Keratinocyte (primary cell): ENCODE measurements around the gene NAAA. TPM values are rescaled to one million over a fixed set of nuclear protein-coding genes. Genes with fewer than 3 reads are reported as not detected.
"Not testable (repeated sequence)": the region's sequence is repeated elsewhere in the genome, so short reads cannot be mapped to it uniquely, and the experiment has no call there.

ENCODE experiments used
- DNase-seq: peaks from one replicate; pipeline ENCODE4 v3.0.0-alpha.2; 2011; ENCODE audit warnings: low read depth, missing footprints, low spot score
- FAIRE-seq: peaks from 2 replicates; lab custom pipeline; 2011; peaks lifted over from hg19 to GRCh38; lab: Jason Lieb, UNC
- H2AFZ ChIP-seq: 2 replicates; pipeline ENCODE4 v1.6.0; 2012; ENCODE audit warnings: low read length, control low read depth, inconsistent platforms; ENCODE audit not compliant: control insufficient read depth
- H3K27ac ChIP-seq: 2 replicates; pipeline ENCODE4 v1.5.1; 2011; ENCODE audit warnings: low read length; ENCODE audit not compliant: control insufficient read depth, insufficient read depth
- H3K27me3 ChIP-seq: 3 replicates; pipeline ENCODE4 v1.6.0; 2011; ENCODE audit warnings: low read length; ENCODE audit not compliant: control insufficient read depth, insufficient read depth; ENCODE audit errors: extremely low read depth
- H3K36me3 ChIP-seq, 2 experiments: 2 replicates in 1 of 2; 3 replicates in 1 of 2; pipeline ENCODE4 v1.5.1; 2011; ENCODE audit warnings: low read length in 2 of 2, mild to moderate bottlenecking in 1 of 2; ENCODE audit not compliant: control insufficient read depth in 2 of 2, insufficient read depth in 2 of 2; ENCODE audit errors: extremely low read depth in 1 of 2
- H3K4me1 ChIP-seq: 3 replicates; pipeline ENCODE4 v1.5.1; 2011; ENCODE audit warnings: low read length; ENCODE audit not compliant: control insufficient read depth, insufficient read depth; ENCODE audit errors: extremely low read depth
- H3K4me2 ChIP-seq: 3 replicates; pipeline ENCODE4 v1.6.0; 2011; ENCODE audit warnings: low read depth, low read length; ENCODE audit not compliant: control insufficient read depth, insufficient read depth; ENCODE audit errors: extremely low read depth
- H3K4me3 ChIP-seq, 3 experiments: fragments of 200-600 bp in 1 of 3; sonication (generic) in 1 of 3; 2 replicates in 2 of 3; 3 replicates in 1 of 3; pipeline ENCODE4 v1.5.1; 2011 to 2016; ENCODE audit warnings: low read length in 3 of 3, mild to moderate bottlenecking in 3 of 3, control low read depth in 2 of 3, inconsistent platforms in 1 of 3, low read depth in 1 of 3, mixed read lengths in 1 of 3, mixed run types in 1 of 3, moderate library complexity in 1 of 3; ENCODE audit not compliant: control insufficient read depth in 2 of 3, insufficient read depth in 2 of 3; ENCODE audit errors: extremely low read depth in 1 of 3
- H3K79me2 ChIP-seq: 2 replicates; pipeline ENCODE4 v1.6.0; 2012; ENCODE audit warnings: low read length; ENCODE audit not compliant: control insufficient read depth, insufficient read depth
- H3K9ac ChIP-seq: 3 replicates; pipeline ENCODE4 v1.6.0; 2011; ENCODE audit warnings: low read length; ENCODE audit not compliant: control insufficient read depth, insufficient read depth; ENCODE audit errors: extremely low read depth
- H3K9me1 ChIP-seq: 3 replicates; pipeline ENCODE4 v1.6.0; 2011; ENCODE audit warnings: low read length; ENCODE audit not compliant: control insufficient read depth, insufficient read depth; ENCODE audit errors: extremely low read depth
- H3K9me3 ChIP-seq: 2 replicates; pipeline ENCODE4 v1.5.1; 2012; ENCODE audit warnings: low read depth, low read length; ENCODE audit not compliant: control insufficient read depth
- H4K20me1 ChIP-seq: 3 replicates; pipeline ENCODE4 v1.6.0; 2011; ENCODE audit warnings: low read length; ENCODE audit not compliant: control insufficient read depth, insufficient read depth; ENCODE audit errors: extremely low read depth
- CTCF ChIP-seq, 3 experiments: IDR thresholded peaks in 1 of 3; conservative IDR thresholded peaks in 1 of 3; optimal IDR thresholded peaks in 1 of 3; 2 replicates in 2 of 3; 3 replicates in 1 of 3; pipeline versions ENCODE3 to v1.5.1; 2011; ENCODE audit warnings: low read length in 3 of 3, mild to moderate bottlenecking in 3 of 3, moderate library complexity in 2 of 3, control low read depth in 1 of 3, inconsistent platforms in 1 of 3; ENCODE audit not compliant: insufficient read depth in 2 of 3; ENCODE audit errors: extremely low read depth in 1 of 3
- EZH2 ChIP-seq: IDR thresholded peaks from one replicate; pipeline ENCODE4 v1.6.1; 2012; ENCODE audit warnings: inconsistent platforms, mild to moderate bottlenecking, low read length, moderate library complexity
- dilution Hi-C: fragments of 300-500 bp; cut with MboI; formaldehyde crosslinking; loops from one replicate; pipeline ENCODE4 v1.7.0; 2020; ENCODE audit warnings: low sequenced_read_pairs; ENCODE audit not compliant: extremely low pct_ligation_motif_present
- polyA plus RNA-seq, 5 experiments: library from polyadenylated mRNA; depleted of rRNA in 3 of 5; stranded (reverse) in 3 of 5; stranded (forward) in 1 of 5; unstranded in 1 of 5; fragments of >200 nt; gene quantifications; 1 replicate in 1 of 5; 2 replicates in 3 of 5; 3 replicates in 1 of 5; pipeline versions ENCODE4 v1.2.1 to v1.2.3, GENCODE V29; 2011 to 2012; ENCODE audit warnings: missing spikeins in 2 of 5, low read depth in 1 of 5, low replicate concordance in 1 of 5

The NAAA gene
- polyA plus RNA-seq, 1 donor (not counting 4 experiments of a cell fraction or from before 2014, with no cell fraction given): 12.2 TPM

- no peaks in the 10 kb centered on the region for H3K9me3 ChIP-seq
- dilution Hi-C loops: no loop called here
- no peaks in the 10 kb centered on the region for H3K4me1 ChIP-seq
- no peak overlapping the region for H3K27ac ChIP-seq
- no peaks in the 10 kb centered on the region for H4K20me1 ChIP-seq
- H3K9me1 ChIP-seq: no peaks in the 10 kb centered on the region
- H3K4me3 ChIP-seq: no peak overlapping the region
- H3K4me2 ChIP-seq: no peak overlapping the region
- no peaks in the 10 kb centered on the region for H3K79me2 ChIP-seq
- no peak overlapping the region for H3K9ac ChIP-seq
- no peak for TF ChIP-seq CTCF (optimal IDR thresholded peaks at IDR 0.05 in 1 of 3, IDR thresholded peaks at IDR 0.05 in 1 of 3, conservative IDR thresholded peaks at IDR 0.05 in 1 of 3; ENCODE audit: extremely low read depth in 1 of 3, insufficient read depth in 2 of 3, low read length in 3 of 3)
- no peak for TF ChIP-seq EZH2
- DNase-seq (no peak), FAIRE-seq (no peak)
- no peaks in the 10 kb centered on the region for H3K36me3 ChIP-seq
- no peaks in the 10 kb centered on the region for H3K27me3 ChIP-seq
- no peak overlapping the region for H2AFZ ChIP-seq
Measured at GRCh38 chr4:75912968-75913367, 27.8 kb downstream of the NAAA start.

- DNase-seq, H3K9ac ChIP-seq, dilution Hi-C loops, H3K4me1 ChIP-seq, H3K9me1 ChIP-seq, H3K27me3 ChIP-seq, H3K36me3 ChIP-seq, H3K9me3 ChIP-seq, H3K4me3 ChIP-seq, FAIRE-seq, H4K20me1 ChIP-seq, H3K4me2 ChIP-seq, H3K27ac ChIP-seq, H2AFZ ChIP-seq, H3K79me2 ChIP-seq: not testable (repeated sequence)
Measured at GRCh38 chr4:75910831-75911230, 30.0 kb downstream of the NAAA start.

GRCh38 chr4:75909405-75909804 is 31.4 kb downstream of the NAAA start:
- H3K4me3 ChIP-seq: no peak overlapping the region
- H3K27me3 ChIP-seq: no peaks in the 10 kb centered on the region
- H3K4me1 ChIP-seq: no peaks in the 10 kb centered on the region
- H3K9me3 ChIP-seq: no peaks in the 10 kb centered on the region
- H3K79me2 ChIP-seq: no peaks in the 10 kb centered on the region
- H3K27ac ChIP-seq: no peak overlapping the region
- H2AFZ ChIP-seq: no peak overlapping the region
- no peak overlapping the region for H3K9ac ChIP-seq
- dilution Hi-C loops: no loop called here
- no peaks in the 10 kb centered on the region for H3K9me1 ChIP-seq
- no peak for FAIRE-seq
- no peak for DNase-seq
- TF ChIP-seq EZH2 (no peak), CTCF (optimal IDR thresholded peaks at IDR 0.05 in 1 of 3, IDR thresholded peaks at IDR 0.05 in 1 of 3, conservative IDR thresholded peaks at IDR 0.05 in 1 of 3; ENCODE audit: extremely low read depth in 1 of 3, insufficient read depth in 2 of 3, low read length in 3 of 3) (no peak)
- no peaks in the 10 kb centered on the region for H3K36me3 ChIP-seq
- no peak overlapping the region for H3K4me2 ChIP-seq
- no peaks in the 10 kb centered on the region for H4K20me1 ChIP-seq
